HepG2 (cell line): Measurements from ENCODE around the gene R3HDM4. TPM values are rescaled to one million over a fixed set of nuclear protein-coding genes. Genes with fewer than 3 reads are reported as not detected.

ENCODE experiments used
- CBFB ChIP-seq: sonication (generic); formaldehyde crosslinking; IDR thresholded peaks from 2 replicates; pipeline ENCODE4 v1.4.0; 2020; ENCODE audit warnings: missing genetic modification reagents
- JUNB ChIP-seq: sonication (generic); formaldehyde crosslinking; IDR thresholded peaks from 2 replicates; pipeline ENCODE4 v1.8.0; 2022; ENCODE audit warnings: missing genetic modification reagents, mild to moderate bottlenecking, borderline replicate concordance
- NCOA1 ChIP-seq: sonication (generic); formaldehyde crosslinking; IDR thresholded peaks from 2 replicates; pipeline ENCODE4 v1.9.0; 2021; ENCODE audit warnings: missing genetic modification reagents
- NFE2 ChIP-seq: sonication (generic); formaldehyde crosslinking; IDR thresholded peaks from 2 replicates; pipeline ENCODE4 v1.4.0; 2020; ENCODE audit warnings: missing genetic modification reagents
- NR0B2 ChIP-seq: sonication (generic); formaldehyde crosslinking; IDR thresholded peaks from 2 replicates; pipeline ENCODE4 v1.4.0; 2020; ENCODE audit warnings: mild to moderate bottlenecking, missing genetic modification reagents
- RCOR2 ChIP-seq: IDR thresholded peaks from 2 replicates; pipeline ENCODE4 v1.6.1; 2016; ENCODE audit warnings: missing biosample characterization, missing genetic modification reagents
- RXRA ChIP-seq: sonication (generic); formaldehyde crosslinking; IDR thresholded peaks from 2 replicates; pipeline ENCODE4 v1.5.1; 2020; ENCODE audit warnings: missing genetic modification reagents
- ZBTB43 ChIP-seq: sonication (generic); formaldehyde crosslinking; conservative IDR thresholded peaks from 2 replicates; pipeline ENCODE4 v1.4.0; 2020; ENCODE audit warnings: missing genetic modification reagents
- ZBTB7A ChIP-seq: sonication (generic); formaldehyde crosslinking; IDR thresholded peaks from 2 replicates; pipeline ENCODE4 v1.8.0; 2022; ENCODE audit warnings: mild to moderate bottlenecking, missing genetic modification reagents
- ZNF232 ChIP-seq: sonication (generic); formaldehyde crosslinking; IDR thresholded peaks from 2 replicates; pipeline ENCODE4 v1.4.0; 2020; ENCODE audit warnings: missing genetic modification reagents, borderline replicate concordance
- ZNF484 ChIP-seq: sonication (generic); formaldehyde crosslinking; IDR thresholded peaks from 2 replicates; pipeline ENCODE4 v1.5.1; 2020; ENCODE audit warnings: mild to moderate bottlenecking, low read depth, missing genetic modification reagents, borderline replicate concordance
- ZNF768 ChIP-seq: sonication (generic); formaldehyde crosslinking; IDR thresholded peaks from 2 replicates; pipeline ENCODE4 v1.4.0; 2020; ENCODE audit warnings: missing genetic modification reagents
- ZSCAN25 ChIP-seq: sonication (generic); formaldehyde crosslinking; IDR thresholded peaks from 2 replicates; pipeline ENCODE4 v1.8.0; 2022; ENCODE audit warnings: mild to moderate bottlenecking, missing genetic modification reagents
- polyA plus RNA-seq, 8 experiments: library from polyadenylated mRNA; depleted of rRNA in 3 of 8; stranded (reverse) in 7 of 8; unstranded in 1 of 8; fragments of >200 nt; fragmentation: Illumina TruSeq in 4 of 8; extraction: Trizol in 4 of 8; gene quantifications; 2 replicates each; pipeline versions ENCODE4 v1.2.1 to v1.2.3, GENCODE V29; 2011 to 2016; ENCODE audit warnings: low read depth in 4 of 8, missing spikeins in 1 of 8, mixed read lengths in 1 of 8; ENCODE audit not compliant: insufficient read depth in 1 of 8
- total RNA-seq, 5 experiments: library from RNA; depleted of rRNA; stranded (reverse); fragments of >200 nt; fragmentation: Illumina TruSeq; extraction: Trizol; gene quantifications; 2 replicates each; pipeline ENCODE4 v1.2.3, GENCODE V29; 2016; ENCODE audit warnings: low read depth in 1 of 5
- TF ChIP-seq, protein P1 (sequence below): sonication (generic); formaldehyde crosslinking; IDR thresholded peaks from 2 replicates; pipeline ENCODE4 v1.5.0; 2020; ENCODE audit warnings: mild to moderate bottlenecking, missing genetic modification reagents, borderline replicate concordance
- TF ChIP-seq, protein P2 (sequence below): sonication (generic); formaldehyde crosslinking; IDR thresholded peaks from 2 replicates; pipeline ENCODE4 v1.8.1; 2023; ENCODE audit warnings: mild to moderate bottlenecking, missing genetic modification reagents
- TF ChIP-seq, protein P3 (sequence below): sonication (generic); formaldehyde crosslinking; IDR thresholded peaks from 2 replicates; pipeline ENCODE4 v1.4.0; 2020; ENCODE audit warnings: missing genetic modification reagents, borderline replicate concordance

Gene R3HDM4
- total and polyA plus RNA-seq, 2 of the 13 experiments (the other 11 are each of a cell fraction or from before 2014, with no cell fraction given) = 26.2 to 26.9 TPM

DNA sequence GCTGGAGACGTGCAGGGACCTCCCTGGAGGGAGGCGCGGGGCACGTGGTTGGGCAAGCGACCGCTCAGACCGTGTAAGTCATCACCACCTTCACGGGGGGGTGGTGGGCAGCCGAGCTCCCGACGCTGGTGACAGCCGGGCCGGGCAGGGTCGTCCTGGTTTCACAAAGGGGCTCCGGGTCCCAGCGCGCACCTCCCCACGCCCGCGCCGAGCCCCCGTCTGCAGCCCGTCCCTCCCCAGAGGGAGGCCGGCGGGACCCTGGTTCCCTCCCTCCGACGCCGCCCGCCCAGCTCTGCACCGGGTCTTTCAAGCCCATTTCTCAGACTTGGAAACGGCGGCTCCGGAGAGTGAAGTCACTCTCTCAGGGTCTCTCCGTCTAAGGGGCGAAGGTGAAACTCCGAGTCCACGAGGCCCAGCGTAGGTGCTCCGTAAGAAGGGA, 12.1 kb upstream of the R3HDM4 start (continued):
- TF ChIP-seq ZBTB43 (CRISPR knock-in tag) = peak; percentile 15; the same call in 1 of the 2 replicates
- TF ChIP-seq, protein P1, sequence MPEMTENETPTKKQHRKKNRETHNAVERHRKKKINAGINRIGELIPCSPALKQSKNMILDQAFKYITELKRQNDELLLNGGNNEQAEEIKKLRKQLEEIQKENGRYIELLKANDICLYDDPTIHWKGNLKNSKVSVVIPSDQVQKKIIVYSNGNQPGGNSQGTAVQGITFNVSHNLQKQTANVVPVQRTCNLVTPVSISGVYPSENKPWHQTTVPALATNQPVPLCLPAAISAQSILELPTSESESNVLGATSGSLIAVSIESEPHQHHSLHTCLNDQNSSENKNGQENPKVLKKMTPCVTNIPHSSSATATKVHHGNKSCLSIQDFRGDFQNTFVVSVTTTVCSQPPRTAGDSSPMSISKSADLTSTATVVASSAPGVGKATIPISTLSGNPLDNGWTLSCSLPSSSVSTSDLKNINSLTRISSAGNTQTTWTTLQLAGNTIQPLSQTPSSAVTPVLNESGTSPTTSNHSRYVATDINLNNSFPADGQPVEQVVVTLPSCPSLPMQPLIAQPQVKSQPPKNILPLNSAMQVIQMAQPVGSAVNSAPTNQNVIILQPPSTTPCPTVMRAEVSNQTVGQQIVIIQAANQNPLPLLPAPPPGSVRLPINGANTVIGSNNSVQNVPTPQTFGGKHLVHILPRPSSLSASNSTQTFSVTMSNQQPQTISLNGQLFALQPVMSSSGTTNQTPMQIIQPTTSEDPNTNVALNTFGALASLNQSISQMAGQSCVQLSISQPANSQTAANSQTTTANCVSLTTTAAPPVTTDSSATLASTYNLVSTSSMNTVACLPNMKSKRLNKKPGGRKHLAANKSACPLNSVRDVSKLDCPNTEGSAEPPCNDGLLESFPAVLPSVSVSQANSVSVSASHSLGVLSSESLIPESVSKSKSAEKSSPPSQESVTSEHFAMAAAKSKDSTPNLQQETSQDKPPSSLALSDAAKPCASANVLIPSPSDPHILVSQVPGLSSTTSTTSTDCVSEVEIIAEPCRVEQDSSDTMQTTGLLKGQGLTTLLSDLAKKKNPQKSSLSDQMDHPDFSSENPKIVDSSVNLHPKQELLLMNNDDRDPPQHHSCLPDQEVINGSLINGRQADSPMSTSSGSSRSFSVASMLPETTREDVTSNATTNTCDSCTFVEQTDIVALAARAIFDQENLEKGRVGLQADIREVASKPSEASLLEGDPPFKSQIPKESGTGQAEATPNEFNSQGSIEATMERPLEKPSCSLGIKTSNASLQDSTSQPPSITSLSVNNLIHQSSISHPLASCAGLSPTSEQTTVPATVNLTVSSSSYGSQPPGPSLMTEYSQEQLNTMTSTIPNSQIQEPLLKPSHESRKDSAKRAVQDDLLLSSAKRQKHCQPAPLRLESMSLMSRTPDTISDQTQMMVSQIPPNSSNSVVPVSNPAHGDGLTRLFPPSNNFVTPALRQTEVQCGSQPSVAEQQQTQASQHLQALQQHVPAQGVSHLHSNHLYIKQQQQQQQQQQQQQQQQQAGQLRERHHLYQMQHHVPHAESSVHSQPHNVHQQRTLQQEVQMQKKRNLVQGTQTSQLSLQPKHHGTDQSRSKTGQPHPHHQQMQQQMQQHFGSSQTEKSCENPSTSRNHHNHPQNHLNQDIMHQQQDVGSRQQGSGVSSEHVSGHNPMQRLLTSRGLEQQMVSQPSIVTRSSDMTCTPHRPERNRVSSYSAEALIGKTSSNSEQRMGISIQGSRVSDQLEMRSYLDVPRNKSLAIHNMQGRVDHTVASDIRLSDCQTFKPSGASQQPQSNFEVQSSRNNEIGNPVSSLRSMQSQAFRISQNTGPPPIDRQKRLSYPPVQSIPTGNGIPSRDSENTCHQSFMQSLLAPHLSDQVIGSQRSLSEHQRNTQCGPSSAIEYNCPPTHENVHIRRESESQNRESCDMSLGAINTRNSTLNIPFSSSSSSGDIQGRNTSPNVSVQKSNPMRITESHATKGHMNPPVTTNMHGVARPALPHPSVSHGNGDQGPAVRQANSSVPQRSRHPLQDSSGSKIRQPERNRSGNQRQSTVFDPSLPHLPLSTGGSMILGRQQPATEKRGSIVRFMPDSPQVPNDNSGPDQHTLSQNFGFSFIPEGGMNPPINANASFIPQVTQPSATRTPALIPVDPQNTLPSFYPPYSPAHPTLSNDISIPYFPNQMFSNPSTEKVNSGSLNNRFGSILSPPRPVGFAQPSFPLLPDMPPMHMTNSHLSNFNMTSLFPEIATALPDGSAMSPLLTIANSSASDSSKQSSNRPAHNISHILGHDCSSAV (CRISPR knock-in tag) = no peak
- TF ChIP-seq, protein P2, sequence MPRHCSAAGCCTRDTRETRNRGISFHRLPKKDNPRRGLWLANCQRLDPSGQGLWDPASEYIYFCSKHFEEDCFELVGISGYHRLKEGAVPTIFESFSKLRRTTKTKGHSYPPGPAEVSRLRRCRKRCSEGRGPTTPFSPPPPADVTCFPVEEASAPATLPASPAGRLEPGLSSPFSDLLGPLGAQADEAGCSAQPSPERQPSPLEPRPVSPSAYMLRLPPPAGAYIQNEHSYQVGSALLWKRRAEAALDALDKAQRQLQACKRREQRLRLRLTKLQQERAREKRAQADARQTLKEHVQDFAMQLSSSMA (CRISPR knock-in tag) = peak; percentile 22; the same call in 1 of the 2 replicates
- peak; percentile 17; the same call in 1 of the 2 replicates for TF ChIP-seq CBFB (CRISPR knock-in tag)
- peak; percentile 82 for TF ChIP-seq ZNF768 (CRISPR knock-in tag)
- peak; percentile 86 for TF ChIP-seq RCOR2 (CRISPR knock-in tag)
- 0 out of 2 replicates have a peak, but pooled peaks have one; percentile 14 for TF ChIP-seq ZNF484
- no peak for TF ChIP-seq NFE2 (CRISPR knock-in tag)
- 0 out of 2 replicates have a peak, but pooled peaks have one; percentile 22 for TF ChIP-seq ZNF232 (CRISPR knock-in tag)
- no peak for TF ChIP-seq NCOA1 (CRISPR knock-in tag)
- TF ChIP-seq ZBTB7A = no peak
- TF ChIP-seq NR0B2 (CRISPR knock-in tag) = 0 out of 2 replicates have a peak, but pooled peaks have one; percentile 82
- no peak for TF ChIP-seq JUNB (CRISPR knock-in tag)
- peak; percentile 16; the same call in 1 of the 2 replicates for TF ChIP-seq ZSCAN25 (CRISPR knock-in tag)
- peak; percentile 45; the same call in 1 of the 2 replicates for TF ChIP-seq RXRA (CRISPR knock-in tag)
- TF ChIP-seq, protein P3, sequence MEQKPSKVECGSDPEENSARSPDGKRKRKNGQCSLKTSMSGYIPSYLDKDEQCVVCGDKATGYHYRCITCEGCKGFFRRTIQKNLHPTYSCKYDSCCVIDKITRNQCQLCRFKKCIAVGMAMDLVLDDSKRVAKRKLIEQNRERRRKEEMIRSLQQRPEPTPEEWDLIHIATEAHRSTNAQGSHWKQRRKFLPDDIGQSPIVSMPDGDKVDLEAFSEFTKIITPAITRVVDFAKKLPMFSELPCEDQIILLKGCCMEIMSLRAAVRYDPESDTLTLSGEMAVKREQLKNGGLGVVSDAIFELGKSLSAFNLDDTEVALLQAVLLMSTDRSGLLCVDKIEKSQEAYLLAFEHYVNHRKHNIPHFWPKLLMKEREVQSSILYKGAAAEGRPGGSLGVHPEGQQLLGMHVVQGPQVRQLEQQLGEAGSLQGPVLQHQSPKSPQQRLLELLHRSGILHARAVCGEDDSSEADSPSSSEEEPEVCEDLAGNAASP (CRISPR knock-in tag) = peak; percentile 2
